Subcutaneous abdominal adipose tissue (tissue), 5 donors: ENCODE data around the gene RABEP2.
A peak's percentile ranks its signal among the peaks of the same experiment; 100 is the strongest.
"Not testable (repeated sequence)": the region's sequence is repeated elsewhere in the genome, so short reads cannot be mapped to it uniquely, and the experiment has no call there.

ENCODE experiments used
- H3K27ac ChIP-seq: one replicate; pipeline ENCODE4 v1.7.0; 2013; ENCODE audit warnings: low read depth, mild to moderate bottlenecking, inconsistent platforms, low read length, moderate library complexity
- H3K27me3 ChIP-seq, 5 donors: one replicate each; pipeline ENCODE4 v1.7.0; 2013; ENCODE audit warnings: low read length in 5 of 5, inconsistent platforms in 1 of 5; ENCODE audit not compliant: control insufficient read depth in 5 of 5, insufficient read depth in 4 of 5
- H3K36me3 ChIP-seq, 5 donors: one replicate each; pipeline ENCODE4 v1.7.0; 2013; ENCODE audit warnings: low read length in 5 of 5; ENCODE audit not compliant: control insufficient read depth in 5 of 5, insufficient read depth in 5 of 5
- H3K4me1 ChIP-seq, 5 donors: one replicate each; pipeline ENCODE4 v1.7.0; 2013; ENCODE audit warnings: low read length in 5 of 5, mild to moderate bottlenecking in 3 of 5, moderate library complexity in 1 of 5; ENCODE audit not compliant: control insufficient read depth in 5 of 5, insufficient read depth in 5 of 5
- H3K4me3 ChIP-seq, 5 donors: one replicate each; pipeline ENCODE4 v1.7.0; 2013; ENCODE audit warnings: low read length in 5 of 5, low read depth in 1 of 5
- H3K9ac ChIP-seq, 5 donors: one replicate each; pipeline ENCODE4 v1.7.0; 2013; ENCODE audit warnings: low read length in 5 of 5, mild to moderate bottlenecking in 4 of 5, moderate library complexity in 3 of 5
- H3K9me3 ChIP-seq, 5 donors: one replicate each; pipeline ENCODE4 v1.7.0; 2013; ENCODE audit warnings: low read length in 5 of 5; ENCODE audit not compliant: control insufficient read depth in 5 of 5
- donor health status: healthy.
- donor health status: healthy.
- donor health status: healthy.
- donor health status: healthy.
- donor health status: healthy.

RABEP2 gene

DNA sequence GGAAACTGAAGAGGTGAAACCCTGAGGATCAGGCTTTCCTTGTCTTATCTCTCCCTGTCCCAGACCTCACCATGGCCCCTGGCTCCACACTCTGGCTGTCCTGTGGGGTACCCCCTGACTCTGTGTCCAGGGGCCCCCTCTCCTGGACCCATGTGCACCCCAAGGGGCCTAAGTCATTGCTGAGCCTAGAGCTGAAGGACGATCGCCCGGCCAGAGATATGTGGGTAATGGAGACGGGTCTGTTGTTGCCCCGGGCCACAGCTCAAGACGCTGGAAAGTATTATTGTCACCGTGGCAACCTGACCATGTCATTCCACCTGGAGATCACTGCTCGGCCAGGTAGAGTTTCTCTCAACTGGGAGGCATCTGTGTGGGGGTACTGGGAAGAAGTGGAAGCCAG is 8.1 kb upstream of the RABEP2 start:
- Histone ChIP-seq H3K4me1 (peaks cover 0 to 13% (median 10%) of the 10 kb centered on the region in 5 donors), H3K9ac (no peak overlapping the region), H3K27me3 (no peaks in the 10 kb centered on the region), H3K4me3 (no peak overlapping the region), H3K9me3 (no peaks in the 10 kb centered on the region), H3K36me3 (no peaks in the 10 kb centered on the region), H3K27ac (no peak overlapping the region)

- no peak overlapping the region for H3K27ac ChIP-seq
- H3K36me3 ChIP-seq = no peaks in the 10 kb centered on the region
- no peaks in the 10 kb centered on the region for H3K27me3 ChIP-seq
- no peak overlapping the region for H3K4me3 ChIP-seq
- H3K9ac ChIP-seq = no peak overlapping the region
- peaks cover 0 to 13% (median 10%) of the 10 kb centered on the region in 5 donors for H3K4me1 ChIP-seq
- no peaks in the 10 kb centered on the region for H3K9me3 ChIP-seq
Measured at GRCh38 chr16:28932339-28933141, 7.5 kb upstream of the RABEP2 start.

DNA sequence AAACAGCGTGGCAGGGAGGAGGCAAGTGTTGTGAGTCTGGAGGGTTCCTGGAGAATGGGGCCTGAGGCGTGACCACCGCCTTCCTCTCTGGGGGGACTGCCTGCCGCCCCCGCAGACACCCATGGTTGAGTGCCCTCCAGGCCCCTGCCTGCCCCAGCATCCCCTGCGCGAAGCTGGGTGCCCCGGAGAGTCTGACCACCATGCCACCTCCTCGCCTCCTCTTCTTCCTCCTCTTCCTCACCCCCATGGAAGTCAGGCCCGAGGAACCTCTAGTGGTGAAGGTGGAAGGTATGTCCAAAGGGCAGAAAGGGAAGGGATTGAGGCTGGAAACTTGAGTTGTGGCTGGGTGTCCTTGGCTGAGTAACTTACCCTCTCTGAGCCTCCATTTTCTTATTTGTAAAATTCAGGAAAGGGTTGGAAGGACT is 6.8 kb upstream of the RABEP2 start, which contains the start of gene CD19:
CD19 (plus strand) TSS at position 171 of the 425 bp plus-strand sequence; CDS start at position 201, 30 bp downstream.
- H3K27me3 ChIP-seq = no peaks in the 10 kb centered on the region
- H3K9me3 ChIP-seq = no peaks in the 10 kb centered on the region
- peaks cover 0 to 12% (median 10%) of the 10 kb centered on the region in 5 donors for H3K4me1 ChIP-seq
- H3K4me3 ChIP-seq = no peak within 1 kb of the TSS
- H3K27ac ChIP-seq = no peak within 1 kb of the TSS
- H3K9ac ChIP-seq = peak within 1 kb of the TSS in 1 of 5 donors; percentile 25
- H3K36me3 ChIP-seq = no peaks in the 10 kb centered on the region

DNA sequence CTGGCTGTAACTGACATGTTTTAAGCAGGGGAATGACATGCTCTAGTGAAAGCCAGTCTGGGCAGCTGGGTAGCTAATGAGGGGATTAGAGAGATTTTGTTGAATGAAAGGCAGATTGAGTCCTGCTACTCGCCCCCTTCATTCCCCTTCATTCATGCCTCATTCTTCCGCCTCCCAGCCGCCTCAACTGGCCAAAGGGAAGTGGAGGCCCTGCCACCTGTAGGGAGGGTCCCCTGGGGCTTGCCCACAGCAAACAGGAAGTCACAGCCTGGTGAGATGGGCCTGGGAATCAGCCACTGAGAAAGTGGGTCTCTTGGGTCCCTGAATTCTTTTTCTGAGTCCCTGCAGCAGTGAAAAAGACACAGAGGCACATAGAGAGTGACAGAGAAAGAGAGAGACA is 5.6 kb upstream of the RABEP2 start:
- no peak overlapping the region for H3K4me3 ChIP-seq
- H3K27ac ChIP-seq = no peak overlapping the region
- H3K36me3 ChIP-seq = no peaks in the 10 kb centered on the region
- H3K27me3 ChIP-seq = no peaks in the 10 kb centered on the region
- H3K4me1 ChIP-seq = peaks cover 0 to 8% (median 5%) of the 10 kb centered on the region in 5 donors
- no peaks in the 10 kb centered on the region for H3K9me3 ChIP-seq
- peak overlapping the region in 1 of 5 donors; percentile 25 for H3K9ac ChIP-seq

DNA sequence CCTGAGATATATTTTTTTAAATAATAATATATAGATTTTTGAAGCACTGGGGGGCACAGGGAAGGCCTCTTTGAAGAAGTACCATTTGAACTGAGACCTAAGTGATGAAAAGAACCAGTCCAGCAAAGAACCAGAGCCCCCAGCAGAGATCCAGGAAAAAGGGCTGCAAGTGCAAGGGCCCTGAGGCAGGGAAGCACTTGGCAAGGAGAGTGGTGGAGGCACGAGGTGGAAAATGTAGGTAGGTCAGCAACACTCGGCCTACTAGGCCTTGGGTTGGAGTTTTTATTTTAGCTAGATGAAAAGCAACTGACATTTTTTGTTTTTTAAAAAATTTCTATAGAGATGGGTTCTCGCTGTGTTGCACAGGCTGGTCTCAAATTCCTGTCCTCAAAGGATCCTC is 5.2 kb upstream of the RABEP2 start:
- no peaks in the 10 kb centered on the region for H3K36me3 ChIP-seq
- H3K9me3 ChIP-seq = no peaks in the 10 kb centered on the region

GRCh38 chr16:28927815-28928214 is 2.8 kb upstream of the RABEP2 start:
- no peaks in the 10 kb centered on the region for H3K36me3 ChIP-seq
- H3K4me3 ChIP-seq = no peak overlapping the region
- H3K9ac ChIP-seq = no peak overlapping the region
- no peaks in the 10 kb centered on the region for H3K9me3 ChIP-seq
- H3K27ac ChIP-seq = no peak overlapping the region
- H3K27me3 ChIP-seq = no peaks in the 10 kb centered on the region
- H3K4me1 ChIP-seq = peaks cover 2 to 17% (median 14%) of the 10 kb centered on the region in 5 donors

More for the DNA sequence above, 5.2 kb upstream of the RABEP2 start:
- no peak overlapping the region for H3K9ac ChIP-seq
- H3K27me3 ChIP-seq = no peaks in the 10 kb centered on the region
- no peak overlapping the region for H3K4me3 ChIP-seq
- no peak overlapping the region for H3K27ac ChIP-seq
- peaks cover 0 to 9% (median 8%) of the 10 kb centered on the region in 5 donors for H3K4me1 ChIP-seq

DNA sequence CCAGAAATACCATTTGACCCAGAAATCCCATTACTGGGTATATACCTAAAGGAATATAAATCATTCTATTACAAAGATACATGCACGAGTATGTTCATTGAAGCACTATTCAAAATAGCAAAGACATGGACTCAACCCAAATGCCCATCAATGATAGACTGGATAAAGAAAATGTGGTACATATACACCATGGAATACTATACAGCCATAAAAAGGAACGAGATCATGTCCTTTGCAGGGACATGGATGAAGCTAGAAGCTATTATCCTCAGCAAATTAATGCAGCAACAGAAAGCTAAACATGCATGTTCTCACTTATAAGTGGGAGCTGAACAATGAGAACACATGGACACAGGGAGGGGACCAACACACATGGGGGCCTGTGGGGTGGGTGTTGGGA is 1.2 kb upstream of the RABEP2 start:
- H3K27me3 ChIP-seq, H3K9ac ChIP-seq, H3K27ac ChIP-seq, H3K9me3 ChIP-seq, H3K4me3 ChIP-seq, H3K36me3 ChIP-seq: not testable (repeated sequence)
- peaks cover 2 to 17% (median 14%) of the 10 kb centered on the region in 5 donors for H3K4me1 ChIP-seq

- Histone ChIP-seq H3K9me3 (no peaks in the 10 kb centered on the region), H3K27ac (peak overlapping the region; percentile 90), H3K4me3 (peak overlapping the region; percentile 79 to 92 (median 88))
Measured at GRCh38 chr16:28925386-28926228, 569 bp upstream of the RABEP2 start.

GRCh38 chr16:28924399-28924761 is 658 bp downstream of the RABEP2 start:
- H3K4me3 ChIP-seq = peak overlapping the region in 4 of 5 donors; percentile 79 to 88 (median 86)
- H3K27me3 ChIP-seq = no peaks in the 10 kb centered on the region
- peak overlapping the region in 2 of 5 donors; percentile 23 to 68 for H3K9ac ChIP-seq
- no peaks in the 10 kb centered on the region for H3K9me3 ChIP-seq
- H3K36me3 ChIP-seq = peaks cover 0 to 10% (median 6%) of the 10 kb centered on the region in 5 donors
- peaks cover 2 to 14% (median 14%) of the 10 kb centered on the region in 5 donors for H3K4me1 ChIP-seq
- H3K27ac ChIP-seq = no peak overlapping the region

More at GRCh38 chr16:28925386-28926228, 569 bp upstream of the RABEP2 start:
- Histone ChIP-seq H3K27me3 (no peaks in the 10 kb centered on the region), H3K36me3 (peaks cover 0 to 4% (median 0%) of the 10 kb centered on the region in 5 donors), H3K9ac (peak overlapping the region; percentile 88 to 94 (median 89)), H3K4me1 (peaks cover 2 to 16% (median 14%) of the 10 kb centered on the region in 5 donors)
